NCI-H345 treated with DMSO at 0.1 percent for 48 hours (cell line): ENCODE measurements around the gene SLC31A2.
"Not testable (repeated sequence)": the region's sequence is repeated elsewhere in the genome, so short reads cannot be mapped to it uniquely, and the experiment has no call there.

Experiments used
- DNase-seq: peaks from one replicate; lab custom pipeline; 2025; ENCODE audit not compliant: unreplicated experiment; lab: John Stamatoyannopoulos, UW

The SLC31A2 gene

GRCh38 chr9:113150670-113151611 lies at the start of gene SLC31A2:
TSS of gene SLC31A2 (plus strand) at chr9:113151007. CDS start at chr9:113151075, 68 bp downstream.
- DNase-seq: peak; percentile 69

- not testable (repeated sequence) for DNase-seq
Observed at GRCh38 chr9:113105345-113105744, 45.5 kb upstream of the SLC31A2 start.

DNA sequence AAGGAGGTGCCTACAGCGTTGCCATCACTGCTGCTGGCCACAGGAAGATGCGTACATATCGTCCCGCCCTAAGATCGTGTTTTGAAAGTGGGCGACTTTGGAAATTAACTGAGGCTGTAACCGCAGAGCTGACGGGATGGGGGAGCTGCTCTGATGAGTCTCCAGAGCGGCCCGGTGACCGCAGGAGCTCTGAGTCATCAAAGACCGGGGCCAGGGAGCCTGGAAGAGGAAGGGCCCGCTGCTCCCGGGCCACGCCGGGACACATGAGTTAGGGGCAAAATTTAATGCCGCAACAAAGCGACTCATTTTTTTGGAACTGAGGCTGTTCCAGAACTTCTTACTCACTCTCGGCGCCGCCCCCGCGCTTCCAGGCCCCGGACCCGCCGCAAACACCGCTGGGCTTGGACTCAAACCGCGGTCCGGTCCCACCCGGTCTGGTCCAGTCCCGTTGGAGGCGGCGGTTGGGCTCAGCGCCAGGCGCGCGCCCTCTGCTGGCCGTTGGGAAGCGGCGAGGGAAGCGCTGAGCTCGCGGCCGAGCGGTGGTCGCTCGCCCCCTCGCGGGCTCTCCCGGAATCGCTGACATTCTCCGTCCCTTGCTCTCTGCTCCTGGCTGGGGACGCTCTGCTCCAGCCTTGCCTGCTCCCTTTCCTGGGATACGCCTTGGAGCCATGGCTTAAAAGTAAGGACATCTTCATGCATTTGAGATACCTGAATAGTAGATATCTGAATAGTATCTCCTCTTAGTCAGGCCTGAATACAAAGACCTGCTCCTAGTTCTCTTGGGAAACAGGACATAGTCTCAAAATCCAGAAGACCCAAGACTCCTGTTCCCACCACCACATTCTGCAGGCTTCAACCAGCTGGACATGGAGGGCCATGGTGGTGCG lies 39.5 kb upstream of the SLC31A2 start:
- not testable (repeated sequence) for DNase-seq

GRCh38 chr9:113112706-113113510 lies 37.9 kb upstream of the SLC31A2 start:
- DNase-seq: not testable (repeated sequence)

GRCh38 chr9:113118829-113119228 lies 32.0 kb upstream of the SLC31A2 start:
- not testable (repeated sequence) for DNase-seq

DNA sequence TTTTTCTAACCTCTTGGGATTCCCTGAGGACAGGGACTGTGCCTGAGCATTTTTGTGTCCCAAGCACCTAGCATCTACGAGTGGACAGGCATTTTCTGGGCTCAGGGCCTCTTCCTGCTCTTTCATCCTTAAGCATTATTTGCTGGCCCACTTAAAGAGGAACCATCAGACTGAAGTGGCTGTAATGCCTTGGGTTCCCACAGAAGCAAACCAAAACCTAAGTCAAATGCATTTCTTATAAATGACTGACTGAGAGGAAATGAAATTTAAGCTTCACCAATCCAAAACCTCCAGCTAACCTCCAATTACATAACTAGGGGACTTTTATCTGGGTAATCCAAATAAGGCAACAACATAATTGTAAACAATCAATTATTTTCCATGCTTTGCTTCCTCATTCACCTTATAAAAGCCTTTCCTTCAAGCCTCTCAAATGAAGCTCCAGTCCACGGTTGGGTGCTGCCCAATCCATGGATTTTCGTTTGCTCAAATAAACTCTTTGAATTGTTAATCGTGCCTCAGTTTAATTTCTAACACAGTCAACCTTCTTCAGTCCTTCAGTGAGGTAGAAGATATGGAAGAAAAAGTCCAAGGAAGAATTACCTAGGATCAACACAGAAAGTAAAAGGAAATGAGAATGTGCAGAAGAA lies 25.3 kb upstream of the SLC31A2 start:
- DNase-seq: no peak

GRCh38 chr9:113129466-113129865 lies 21.3 kb upstream of the SLC31A2 start:
- no peak for DNase-seq

GRCh38 chr9:113129884-113130283 lies 20.9 kb upstream of the SLC31A2 start:
- DNase-seq: no peak

DNA sequence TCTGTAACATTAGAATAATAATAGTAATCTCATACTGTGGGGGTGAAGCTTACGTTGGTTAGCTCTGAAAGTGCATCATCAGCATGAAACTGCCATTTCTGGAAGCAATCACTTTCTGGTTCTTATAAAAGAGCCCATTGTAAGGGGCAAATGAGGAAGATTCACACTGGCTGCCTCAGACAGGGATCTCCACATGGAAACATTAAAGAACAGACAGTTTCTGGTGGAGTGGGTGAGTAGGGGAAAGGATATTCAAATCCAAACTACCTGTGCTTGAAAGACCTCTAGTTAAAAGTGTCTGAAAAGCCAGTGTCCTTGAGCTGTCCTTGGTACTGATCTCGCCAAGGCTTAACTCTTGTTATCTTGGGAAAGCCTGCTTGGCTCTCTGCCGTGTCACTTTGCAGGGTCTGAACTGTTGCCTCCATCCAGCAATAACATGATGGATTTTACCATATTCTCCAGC lies 19.1 kb upstream of the SLC31A2 start:
- no peak for DNase-seq

GRCh38 chr9:113137196-113138168 lies 13.3 kb upstream of the SLC31A2 start:
- DNase-seq: no peak

DNA sequence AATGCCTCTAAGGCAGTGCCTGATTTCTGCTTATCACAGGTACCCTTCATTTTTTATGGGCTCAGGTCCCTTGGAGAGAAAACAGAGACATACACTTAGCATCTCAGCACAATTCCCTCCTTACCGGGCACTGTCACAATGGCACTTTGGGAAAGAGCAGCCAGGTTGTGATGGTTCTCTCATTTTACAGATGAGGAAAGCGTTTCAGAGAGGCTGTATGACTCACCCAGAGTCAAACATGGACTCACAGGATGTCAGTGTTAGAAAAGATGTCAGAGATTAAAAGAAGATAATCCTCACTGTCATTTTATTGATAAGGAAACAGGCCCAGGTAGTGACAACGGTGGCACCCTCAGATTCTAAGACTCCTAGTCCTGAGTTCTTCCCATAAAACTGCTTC lies 12.0 kb upstream of the SLC31A2 start:
- DNase-seq: no peak

GRCh38 chr9:113139225-113139829 lies 11.5 kb upstream of the SLC31A2 start:
- no peak for DNase-seq

- no peak for DNase-seq
Observed at GRCh38 chr9:113139953-113140352, 10.9 kb upstream of the SLC31A2 start.

DNA sequence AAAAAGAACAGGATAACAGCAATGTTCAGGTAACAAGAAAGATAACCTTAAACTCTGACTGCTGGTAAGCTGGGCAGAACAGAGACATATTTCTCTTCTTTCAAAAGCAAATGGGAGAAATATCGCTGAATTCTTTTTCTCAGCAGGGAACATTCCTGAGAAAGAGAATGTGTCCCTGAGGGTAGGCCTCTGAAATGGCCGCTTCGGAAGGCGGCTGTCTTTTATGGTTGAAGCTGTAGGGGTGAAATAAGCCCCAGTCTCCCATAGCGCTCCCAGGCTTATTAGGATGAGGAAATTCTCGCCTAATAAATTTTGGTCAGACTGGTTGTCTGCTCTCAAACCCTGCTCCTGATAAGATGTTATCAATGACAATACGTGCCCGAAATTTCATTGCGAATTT lies 9.9 kb upstream of the SLC31A2 start:
- DNase-seq: not testable (repeated sequence)

DNA sequence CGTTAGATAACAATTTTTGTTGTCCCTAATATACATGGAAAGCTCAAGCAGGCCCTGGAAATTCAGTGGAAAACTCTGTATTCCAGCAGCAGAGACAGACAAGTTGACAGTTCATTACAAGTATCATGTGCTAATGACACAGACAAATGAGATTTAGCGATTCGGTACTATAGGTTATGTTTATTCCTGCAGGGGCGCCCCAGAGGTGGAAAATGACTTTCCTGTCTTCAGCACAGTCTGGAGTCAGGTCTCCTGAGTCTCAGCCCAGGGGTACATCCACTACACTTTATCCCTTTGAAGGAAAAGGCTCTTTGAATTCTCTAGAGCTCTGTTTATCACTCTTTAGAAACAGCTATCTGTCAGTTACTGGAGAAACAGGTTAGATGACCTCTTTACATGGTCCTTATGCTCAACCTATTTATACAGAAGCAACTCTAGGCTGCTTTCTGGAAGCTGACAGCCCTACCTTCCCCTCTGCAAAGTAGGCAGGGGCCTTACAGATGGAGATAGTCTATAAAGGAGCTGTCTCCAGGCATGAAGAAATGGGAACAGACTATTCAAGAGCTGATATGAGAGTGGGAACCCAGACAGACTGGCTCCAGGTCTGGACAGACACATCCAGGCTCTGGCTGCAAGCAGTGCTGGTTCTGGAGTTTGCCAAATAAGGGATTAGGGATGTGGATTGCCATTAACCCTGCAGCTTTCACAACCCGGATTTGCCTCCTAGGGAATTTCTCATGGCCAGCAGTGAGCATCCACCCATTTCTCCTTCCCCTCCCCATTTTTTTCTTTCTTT lies 7.2 kb upstream of the SLC31A2 start:
- no peak for DNase-seq

- DNase-seq: no peak
Observed at GRCh38 chr9:113148372-113148705, 2.5 kb upstream of the SLC31A2 start.

- DNase-seq: no peak
Observed at GRCh38 chr9:113148781-113149510, 1.9 kb upstream of the SLC31A2 start.
